ENCODE results near the gene MRPS2.
"Not testable (repeated sequence)": the region's sequence is repeated elsewhere in the genome, so short reads cannot be mapped to it uniquely, and the experiment has no call there.

Gene MRPS2

GRCh38 chr9:135500525-135501260, at the start of gene MRPS2:
MRPS2 (plus strand) TSS chr9:135500682; CDS start chr9:135500711, 29 bp downstream.
- TF ChIP-seq, protein P1, sequence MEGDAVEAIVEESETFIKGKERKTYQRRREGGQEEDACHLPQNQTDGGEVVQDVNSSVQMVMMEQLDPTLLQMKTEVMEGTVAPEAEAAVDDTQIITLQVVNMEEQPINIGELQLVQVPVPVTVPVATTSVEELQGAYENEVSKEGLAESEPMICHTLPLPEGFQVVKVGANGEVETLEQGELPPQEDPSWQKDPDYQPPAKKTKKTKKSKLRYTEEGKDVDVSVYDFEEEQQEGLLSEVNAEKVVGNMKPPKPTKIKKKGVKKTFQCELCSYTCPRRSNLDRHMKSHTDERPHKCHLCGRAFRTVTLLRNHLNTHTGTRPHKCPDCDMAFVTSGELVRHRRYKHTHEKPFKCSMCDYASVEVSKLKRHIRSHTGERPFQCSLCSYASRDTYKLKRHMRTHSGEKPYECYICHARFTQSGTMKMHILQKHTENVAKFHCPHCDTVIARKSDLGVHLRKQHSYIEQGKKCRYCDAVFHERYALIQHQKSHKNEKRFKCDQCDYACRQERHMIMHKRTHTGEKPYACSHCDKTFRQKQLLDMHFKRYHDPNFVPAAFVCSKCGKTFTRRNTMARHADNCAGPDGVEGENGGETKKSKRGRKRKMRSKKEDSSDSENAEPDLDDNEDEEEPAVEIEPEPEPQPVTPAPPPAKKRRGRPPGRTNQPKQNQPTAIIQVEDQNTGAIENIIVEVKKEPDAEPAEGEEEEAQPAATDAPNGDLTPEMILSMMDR (IDR thresholded peaks at IDR 0.05; ENCODE audit: control insufficient read depth, insufficient read depth, low read depth, low read length, missing control alignments), result peak; percentile 69
- H3K4me3 ChIP-seq (ENCODE audit: control insufficient read depth, low read depth, low read length), result peak within 1 kb of the TSS; percentile 79
- peak; percentile 37 for DNase-seq (ENCODE audit: low read depth)

DNA sequence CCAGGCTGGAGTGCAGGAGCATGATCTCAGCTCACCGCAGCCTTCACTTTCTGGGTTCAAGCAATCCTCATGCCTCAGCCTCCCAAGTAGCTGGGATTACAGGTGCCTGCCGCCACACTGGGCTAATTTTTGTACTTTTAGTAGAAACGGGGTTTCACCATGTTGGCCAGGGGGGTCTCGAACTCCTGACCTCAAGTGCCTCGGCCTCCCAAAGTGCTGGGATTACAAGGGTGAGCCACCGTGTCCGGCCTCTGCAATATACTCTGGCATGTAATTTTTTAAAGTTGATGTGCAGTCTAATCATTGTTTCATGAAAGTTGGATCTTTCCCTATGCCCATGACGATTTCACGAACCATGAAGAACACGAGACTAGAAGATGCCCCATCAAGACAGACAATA, 49.5 kb upstream of the MRPS2 start:
- no peak for DNase-seq (ENCODE audit: low read depth)
- no peak overlapping the region for H3K4me3 ChIP-seq (ENCODE audit: control insufficient read depth, low read depth, low read length)
- TF ChIP-seq, protein P1 (IDR thresholded peaks at IDR 0.05; ENCODE audit: control insufficient read depth, insufficient read depth, low read depth, low read length, missing control alignments), result no peak

DNA sequence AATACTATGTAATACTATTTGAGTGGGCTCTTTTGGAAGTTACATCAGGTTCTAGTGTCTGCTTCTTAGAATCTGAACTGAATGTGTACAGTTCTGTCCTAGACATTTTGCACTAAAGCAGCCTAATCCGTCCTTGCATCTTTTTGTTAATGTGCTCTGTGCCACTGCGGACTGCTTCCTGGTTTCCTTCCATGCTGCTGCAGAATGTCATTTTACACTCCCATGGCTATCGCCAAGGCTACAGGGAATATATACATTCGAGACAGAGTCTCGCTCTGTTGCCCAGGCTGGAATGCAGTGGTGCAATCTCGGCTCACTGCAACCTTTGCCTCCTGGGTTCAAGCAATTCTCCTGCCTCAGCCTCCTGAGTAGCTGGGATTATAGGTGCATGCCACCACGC, 48.6 kb upstream of the MRPS2 start:
- not testable (repeated sequence) for H3K4me3 ChIP-seq (ENCODE audit: control insufficient read depth, low read depth, low read length); DNase-seq (ENCODE audit: low read depth)

DNA sequence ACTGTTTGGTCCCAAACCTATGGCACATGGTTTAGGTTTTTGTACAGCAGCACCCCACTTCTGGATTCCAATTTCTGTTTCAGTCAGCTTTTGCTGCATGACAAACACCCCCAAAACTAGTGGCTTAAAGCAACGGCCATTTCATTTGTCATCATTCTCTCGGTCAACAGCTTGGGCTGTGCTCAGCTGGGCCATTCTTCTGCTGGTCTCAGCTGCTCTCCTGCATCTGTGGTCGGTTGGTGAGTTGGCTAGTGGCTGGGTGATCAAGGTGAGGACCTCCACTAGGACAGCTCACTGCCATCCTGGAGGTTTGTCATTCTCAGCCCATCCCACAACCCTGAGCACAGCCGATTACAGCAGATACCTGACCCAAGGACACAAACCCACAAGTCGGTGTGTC, 45.7 kb upstream of the MRPS2 start:
- TF ChIP-seq, protein P1 (IDR thresholded peaks at IDR 0.05; ENCODE audit: control insufficient read depth, insufficient read depth, low read depth, low read length, missing control alignments), result no peak
- H3K4me3 ChIP-seq (ENCODE audit: control insufficient read depth, low read depth, low read length), result no peak overlapping the region

GRCh38 chr9:135455401-135456030, 45.0 kb upstream of the MRPS2 start:
- TF ChIP-seq, protein P1 (IDR thresholded peaks at IDR 0.05; ENCODE audit: control insufficient read depth, insufficient read depth, low read depth, low read length, missing control alignments), result no peak

More for the DNA sequence above, 45.7 kb upstream of the MRPS2 start:
- DNase-seq (ENCODE audit: low read depth), result no peak

DNA sequence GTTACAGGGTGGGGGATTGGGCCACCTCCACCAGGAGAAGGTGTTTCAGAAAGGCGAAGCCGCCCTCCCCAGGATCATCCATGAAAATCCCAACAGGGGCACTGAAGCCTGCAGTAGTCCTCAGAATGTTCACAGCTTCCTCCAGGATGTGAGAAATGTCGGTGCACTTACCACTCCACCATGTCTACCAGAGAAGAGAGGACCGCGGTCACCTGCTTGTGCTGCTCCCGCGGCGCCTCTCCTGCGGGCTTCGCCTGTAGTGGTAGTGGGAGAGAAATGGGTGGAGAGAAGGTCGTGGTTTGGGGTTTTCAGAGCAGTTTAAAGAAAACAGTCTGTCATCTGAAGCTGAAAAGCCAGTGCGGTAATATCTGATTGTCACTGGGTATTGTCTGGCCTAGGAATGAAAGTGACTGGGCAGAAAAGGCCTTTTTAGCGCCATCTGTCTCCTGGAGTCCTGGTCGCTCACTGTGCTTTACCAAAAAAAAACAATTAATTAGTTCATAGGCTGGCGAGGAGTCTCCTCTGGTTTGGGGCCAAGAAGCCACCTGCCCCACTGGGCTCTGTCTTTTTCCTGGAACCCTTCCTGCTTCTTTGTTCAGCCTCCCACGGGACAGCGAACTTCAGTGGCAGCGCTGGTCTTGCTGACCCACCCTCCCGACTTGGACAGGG, 43.9 kb upstream of the MRPS2 start:
- no peak overlapping the region for H3K4me3 ChIP-seq (ENCODE audit: control insufficient read depth, low read depth, low read length)
- no peak for DNase-seq (ENCODE audit: low read depth)
- TF ChIP-seq, protein P1 (IDR thresholded peaks at IDR 0.05; ENCODE audit: control insufficient read depth, insufficient read depth, low read depth, low read length, missing control alignments), result no peak

More at GRCh38 chr9:135455401-135456030, 45.0 kb upstream of the MRPS2 start:
- DNase-seq (ENCODE audit: low read depth), result no peak
- no peak overlapping the region for H3K4me3 ChIP-seq (ENCODE audit: control insufficient read depth, low read depth, low read length)

DNA sequence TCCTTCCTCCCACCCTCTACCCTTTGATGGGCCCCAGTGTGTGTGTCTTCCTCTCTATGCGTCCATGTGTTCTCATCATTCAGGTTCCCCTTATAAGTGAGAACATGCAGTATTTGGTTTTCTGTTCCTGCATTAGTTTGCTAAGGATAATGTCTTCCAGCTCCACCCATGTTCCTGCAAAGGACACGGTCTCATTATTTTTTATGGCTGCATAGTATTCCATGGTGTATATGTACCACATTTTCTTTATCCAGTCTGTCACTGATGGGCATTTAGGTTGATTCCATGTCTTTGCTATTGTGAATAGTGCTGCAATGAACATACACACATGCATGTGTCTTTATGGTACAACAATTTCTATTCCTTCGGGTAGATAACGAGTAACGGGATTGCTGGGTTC, 42.0 kb upstream of the MRPS2 start:
- not testable (repeated sequence) for DNase-seq (ENCODE audit: low read depth); H3K4me3 ChIP-seq (ENCODE audit: control insufficient read depth, low read depth, low read length)

Data from AG09309 (cell line).